SK-N-SH treated with all-trans-retinoic acid at 6 μM for 48 hours (cell line): ENCODE results near the gene FGL2.
A peak's percentile ranks its signal among the peaks of the same experiment; 100 is the strongest.

Source experiments
- ARNTL ChIP-seq: fragments of 450-650 bp; formaldehyde crosslinking; IDR thresholded peaks from 2 replicates; pipeline ENCODE4 v1.5.0; 2020; ENCODE audit warnings: low read depth, mild to moderate bottlenecking, moderate library complexity, borderline replicate concordance
- CREB5 ChIP-seq: fragments of 250-450 bp; sonication (Bioruptor Pico); IDR thresholded peaks from 2 replicates; pipeline ENCODE4 v1.5.1; 2020; ENCODE audit warnings: low read depth, mild to moderate bottlenecking, moderate library complexity
- CSDC2 ChIP-seq: fragments of 250-450 bp; sonication (Bioruptor Pico); IDR thresholded peaks from 2 replicates; pipeline ENCODE4 v1.5.0; 2020; ENCODE audit warnings: mild to moderate bottlenecking, moderate library complexity
- CSRNP3 ChIP-seq: fragments of 250-450 bp; sonication (Bioruptor Pico); IDR thresholded peaks from 2 replicates; pipeline ENCODE4 v1.5.1; 2021; ENCODE audit warnings: mild to moderate bottlenecking, moderate library complexity
- ESRRG ChIP-seq: fragments of 250-450 bp; sonication (Bioruptor Pico); IDR thresholded peaks from 2 replicates; pipeline ENCODE4 v1.6.1; 2021; ENCODE audit warnings: mild to moderate bottlenecking
- OSR1 ChIP-seq: fragments of 250-450 bp; sonication (Bioruptor Pico); IDR thresholded peaks from 2 replicates; pipeline ENCODE4 v1.8.0; 2022; ENCODE audit warnings: moderate library complexity, mild to moderate bottlenecking, inconsistent platforms
- TSHZ2 ChIP-seq: fragments of 250-450 bp; sonication (Bioruptor Pico); IDR thresholded peaks from 2 replicates; pipeline ENCODE4 v1.5.0; 2020; ENCODE audit warnings: mild to moderate bottlenecking, moderate library complexity
- ZFP30 ChIP-seq: fragments of 450-650 bp; formaldehyde crosslinking; IDR thresholded peaks from 2 replicates; pipeline ENCODE4 v1.5.0; 2022; ENCODE audit warnings: mild to moderate bottlenecking, moderate library complexity
- ZNF8 ChIP-seq: fragments of 450-650 bp; formaldehyde crosslinking; IDR thresholded peaks from 2 replicates; pipeline ENCODE4 v1.5.0; 2020; ENCODE audit warnings: mild to moderate bottlenecking, moderate library complexity

- TF ChIP-seq OSR1 (CRISPR knock-in tag) (no peak), ESRRG (CRISPR knock-in tag) (no peak), ARNTL (CRISPR knock-in tag) (no peak), ZFP30 (CRISPR knock-in tag) (no peak), TSHZ2 (CRISPR knock-in tag) (no peak), CSDC2 (no peak), ZNF8 (no peak), CSRNP3 (CRISPR knock-in tag) (no peak), CREB5 (CRISPR knock-in tag) (0 out of 2 replicates have a peak, but pooled peaks have one; percentile 26)
These were observed 26.8 kb upstream of the FGL2 start for GRCh38 chr7:77226357-77226839.
